WTC11 (cell line): ENCODE data around the gene SLC9A9. TPM values are rescaled to one million over a fixed set of nuclear protein-coding genes. Genes with fewer than 3 reads are reported as not detected.

ENCODE experiments used
- ATAC-seq: fragments of 200-7000 bp; cut with Tn5 transposase; 2 replicates; pipeline ENCODE4 v1.10.0; 2021; ENCODE audit warnings: mild to moderate bottlenecking, moderate library complexity
- CTCF ChIA-PET: fragments of 300-600 bp; sonication (Branson Sonifier 250); formaldehyde crosslinking; loops from one replicate; lab custom pipeline; 2021; ENCODE audit warnings: antibody characterized with exemption; lab: Charles Lee
- POLR2A ChIA-PET: fragments of 350-600 bp; sonication (Branson Sonifier 250); formaldehyde crosslinking; loops from one replicate; lab custom pipeline; 2021; ENCODE audit warnings: antibody characterized with exemption; lab: Charles Lee
- DNase-seq: peaks from one replicate; pipeline ENCODE4 v3.0.0; 2021; ENCODE audit warnings: low spot score
- H3K27ac Mint-ChIP-seq: 2 replicates; pipeline ENCODE4 v1.8.0; 2021; ENCODE audit warnings: mixed read lengths
- H3K27me3 Mint-ChIP-seq: 2 replicates; pipeline ENCODE4 v1.8.0; 2021; ENCODE audit warnings: low read depth, mild to moderate bottlenecking, moderate library complexity, mixed read lengths
- H3K36me3 Mint-ChIP-seq: 2 replicates; pipeline ENCODE4 v1.8.0; 2021; ENCODE audit warnings: mixed read lengths
- H3K4me1 Mint-ChIP-seq: 2 replicates; pipeline ENCODE4 v1.8.0; 2022; ENCODE audit warnings: mixed read lengths
- H3K4me3 Mint-ChIP-seq: 2 replicates; pipeline ENCODE4 v1.8.0; 2021; ENCODE audit warnings: mild to moderate bottlenecking, moderate library complexity, mixed read lengths
- H3K9me3 Mint-ChIP-seq: 2 replicates; pipeline ENCODE4 v1.8.0; 2021; ENCODE audit warnings: mixed read lengths
- AFF4 ChIP-seq: sonication (generic); formaldehyde crosslinking; IDR thresholded peaks from 2 replicates; pipeline ENCODE4 v1.8.1; 2023; ENCODE audit warnings: mild to moderate bottlenecking, missing genetic modification reagents, borderline replicate concordance
- ATF1 ChIP-seq: sonication (generic); formaldehyde crosslinking; IDR thresholded peaks from 2 replicates; pipeline ENCODE4 v1.8.1; 2023; ENCODE audit warnings: mild to moderate bottlenecking, moderate library complexity, missing genetic modification reagents
- EMX1 ChIP-seq: fragments of 250-450 bp; sonication (Bioruptor Pico); IDR thresholded peaks from 2 replicates; pipeline ENCODE4 v1.8.0; 2021; ENCODE audit warnings: mild to moderate bottlenecking
- FOXK1 ChIP-seq: sonication (generic); formaldehyde crosslinking; IDR thresholded peaks from 2 replicates; pipeline ENCODE4 v1.8.0; 2022; ENCODE audit warnings: mild to moderate bottlenecking, moderate library complexity, missing genetic modification reagents
- GRHL2 ChIP-seq: fragments of 250-450 bp; sonication (Bioruptor Pico); IDR thresholded peaks from 2 replicates; pipeline ENCODE4 v1.8.0; 2022; ENCODE audit warnings: mild to moderate bottlenecking, moderate library complexity; ENCODE audit not compliant: insufficient replicate concordance, severe bottlenecking
- GTF2I ChIP-seq: fragments of 250-450 bp; sonication (Bioruptor Pico); conservative IDR thresholded peaks from 2 replicates; pipeline ENCODE4 v1.4.0; 2021; ENCODE audit warnings: mild to moderate bottlenecking
- IRF1 ChIP-seq: sonication (generic); formaldehyde crosslinking; IDR thresholded peaks from 2 replicates; pipeline ENCODE4 v1.8.0; 2023; ENCODE audit warnings: missing genetic modification reagents
- NFYB ChIP-seq: sonication (generic); formaldehyde crosslinking; conservative IDR thresholded peaks from 2 replicates; pipeline ENCODE4 v1.8.0; 2022; ENCODE audit warnings: low read depth, missing genetic modification reagents
- NR1H2 ChIP-seq: sonication (generic); formaldehyde crosslinking; IDR thresholded peaks from 2 replicates; pipeline ENCODE4 v1.9.0; 2021; ENCODE audit warnings: mild to moderate bottlenecking, moderate library complexity, missing genetic modification reagents
- NR3C1 ChIP-seq: sonication (generic); formaldehyde crosslinking; conservative IDR thresholded peaks from 2 replicates; pipeline ENCODE4 v1.8.1; 2023; ENCODE audit warnings: low read depth, mild to moderate bottlenecking, missing genetic modification reagents
- SP1 ChIP-seq: sonication (generic); formaldehyde crosslinking; conservative IDR thresholded peaks from 2 replicates; pipeline ENCODE4 v1.8.1; 2022; ENCODE audit warnings: missing genetic modification reagents
- TP53 ChIP-seq: sonication (generic); formaldehyde crosslinking; IDR thresholded peaks from 2 replicates; pipeline ENCODE4 v1.8.1; 2023; ENCODE audit warnings: mild to moderate bottlenecking, missing genetic modification reagents
- ZBTB21 ChIP-seq: sonication (generic); formaldehyde crosslinking; IDR thresholded peaks from 2 replicates; pipeline ENCODE4 v1.8.1; 2023; ENCODE audit warnings: mild to moderate bottlenecking, missing genetic modification reagents, borderline replicate concordance
- ZBTB43 ChIP-seq: sonication (generic); formaldehyde crosslinking; IDR thresholded peaks from 2 replicates; pipeline ENCODE4 v1.8.1; 2023; ENCODE audit warnings: mild to moderate bottlenecking, missing genetic modification reagents
- ZNF138 ChIP-seq: sonication (generic); formaldehyde crosslinking; conservative IDR thresholded peaks from 2 replicates; pipeline ENCODE4 v1.8.1; 2022; ENCODE audit warnings: mild to moderate bottlenecking, moderate library complexity, missing genetic modification reagents
- ZNF416 ChIP-seq: fragments of 250-450 bp; sonication (Bioruptor Pico); IDR thresholded peaks from 2 replicates; pipeline ENCODE4 v1.9.0; 2021; ENCODE audit warnings: mild to moderate bottlenecking, inconsistent platforms
- ZNF423 ChIP-seq: fragments of 250-450 bp; sonication (Bioruptor Pico); IDR thresholded peaks from 2 replicates; pipeline ENCODE4 v2.1.2; 2022; ENCODE audit warnings: mild to moderate bottlenecking, moderate library complexity
- total RNA-seq: library from RNA; stranded (reverse); gene quantifications from 3 replicates; pipeline ENCODE4 v1.2.3, GENCODE V29; 2021
- TF ChIP-seq, protein P1 (sequence below): sonication (generic); formaldehyde crosslinking; IDR thresholded peaks from 2 replicates; pipeline ENCODE4 v1.8.1; 2023; ENCODE audit warnings: mild to moderate bottlenecking, missing genetic modification reagents, moderate library complexity
- TF ChIP-seq, protein P2 (sequence below): sonication (generic); formaldehyde crosslinking; IDR thresholded peaks from 2 replicates; pipeline ENCODE4 v1.8.0; 2022; ENCODE audit warnings: mild to moderate bottlenecking, missing genetic modification reagents
- TF ChIP-seq, protein P3 (sequence below): sonication (generic); formaldehyde crosslinking; conservative IDR thresholded peaks from 2 replicates; pipeline ENCODE4 v1.8.1; 2023; ENCODE audit warnings: mild to moderate bottlenecking, low read depth, missing genetic modification reagents, moderate library complexity
- TF ChIP-seq, protein P4 (sequence below): sonication (generic); formaldehyde crosslinking; IDR thresholded peaks from 2 replicates; pipeline ENCODE4 v1.8.1; 2022; ENCODE audit warnings: low read depth, missing genetic modification reagents, borderline replicate concordance

The SLC9A9 gene
- total RNA-seq, 1 experiment from 2014 or later: 1.2 TPM

DNA sequence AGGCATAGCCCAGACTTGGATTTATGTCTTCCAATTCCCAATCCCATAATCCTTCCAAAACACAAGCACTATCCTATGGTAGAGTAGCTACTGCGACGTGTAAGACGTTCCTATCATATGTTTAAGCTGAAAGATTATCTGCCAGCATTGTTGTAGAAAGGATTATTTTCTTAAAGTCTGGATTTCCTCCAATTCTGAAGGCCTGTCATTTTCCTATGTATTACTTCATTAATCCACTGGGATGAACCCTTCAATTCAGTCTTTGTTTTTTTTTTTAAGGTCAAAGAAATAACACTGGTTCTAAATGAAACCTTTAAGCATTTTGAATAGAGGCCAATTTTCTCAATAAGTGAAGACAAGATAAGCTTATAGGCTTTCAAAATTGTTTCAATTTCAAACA lies 289.0 kb downstream of the SLC9A9 start:
- no peak for ATAC-seq
- Mint-ChIP-seq H3K4me3 (no peak overlapping the region), H3K4me1 (no peaks in the 10 kb centered on the region), H3K27ac (no peak overlapping the region), H3K27me3 (no peaks in the 10 kb centered on the region; the same call in 1 of the 2 replicates), H3K9me3 (peaks cover 50% of the 10 kb centered on the region), H3K36me3 (peaks cover 34% of the 10 kb centered on the region)
- TF ChIP-seq, protein P1, sequence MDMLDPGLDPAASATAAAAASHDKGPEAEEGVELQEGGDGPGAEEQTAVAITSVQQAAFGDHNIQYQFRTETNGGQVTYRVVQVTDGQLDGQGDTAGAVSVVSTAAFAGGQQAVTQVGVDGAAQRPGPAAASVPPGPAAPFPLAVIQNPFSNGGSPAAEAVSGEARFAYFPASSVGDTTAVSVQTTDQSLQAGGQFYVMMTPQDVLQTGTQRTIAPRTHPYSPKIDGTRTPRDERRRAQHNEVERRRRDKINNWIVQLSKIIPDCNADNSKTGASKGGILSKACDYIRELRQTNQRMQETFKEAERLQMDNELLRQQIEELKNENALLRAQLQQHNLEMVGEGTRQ: no peak
- TF ChIP-seq, protein P2, sequence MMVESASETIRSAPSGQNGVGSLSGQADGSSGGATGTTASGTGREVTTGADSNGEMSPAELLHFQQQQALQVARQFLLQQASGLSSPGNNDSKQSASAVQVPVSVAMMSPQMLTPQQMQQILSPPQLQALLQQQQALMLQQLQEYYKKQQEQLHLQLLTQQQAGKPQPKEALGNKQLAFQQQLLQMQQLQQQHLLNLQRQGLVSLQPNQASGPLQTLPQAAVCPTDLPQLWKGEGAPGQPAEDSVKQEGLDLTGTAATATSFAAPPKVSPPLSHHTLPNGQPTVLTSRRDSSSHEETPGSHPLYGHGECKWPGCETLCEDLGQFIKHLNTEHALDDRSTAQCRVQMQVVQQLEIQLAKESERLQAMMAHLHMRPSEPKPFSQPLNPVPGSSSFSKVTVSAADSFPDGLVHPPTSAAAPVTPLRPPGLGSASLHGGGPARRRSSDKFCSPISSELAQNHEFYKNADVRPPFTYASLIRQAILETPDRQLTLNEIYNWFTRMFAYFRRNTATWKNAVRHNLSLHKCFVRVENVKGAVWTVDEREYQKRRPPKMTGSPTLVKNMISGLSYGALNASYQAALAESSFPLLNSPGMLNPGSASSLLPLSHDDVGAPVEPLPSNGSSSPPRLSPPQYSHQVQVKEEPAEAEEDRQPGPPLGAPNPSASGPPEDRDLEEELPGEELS: no peak
- TF ChIP-seq IRF1 (CRISPR knock-in tag): no peak
- TF ChIP-seq NFYB: no peak
- TF ChIP-seq, protein P3, sequence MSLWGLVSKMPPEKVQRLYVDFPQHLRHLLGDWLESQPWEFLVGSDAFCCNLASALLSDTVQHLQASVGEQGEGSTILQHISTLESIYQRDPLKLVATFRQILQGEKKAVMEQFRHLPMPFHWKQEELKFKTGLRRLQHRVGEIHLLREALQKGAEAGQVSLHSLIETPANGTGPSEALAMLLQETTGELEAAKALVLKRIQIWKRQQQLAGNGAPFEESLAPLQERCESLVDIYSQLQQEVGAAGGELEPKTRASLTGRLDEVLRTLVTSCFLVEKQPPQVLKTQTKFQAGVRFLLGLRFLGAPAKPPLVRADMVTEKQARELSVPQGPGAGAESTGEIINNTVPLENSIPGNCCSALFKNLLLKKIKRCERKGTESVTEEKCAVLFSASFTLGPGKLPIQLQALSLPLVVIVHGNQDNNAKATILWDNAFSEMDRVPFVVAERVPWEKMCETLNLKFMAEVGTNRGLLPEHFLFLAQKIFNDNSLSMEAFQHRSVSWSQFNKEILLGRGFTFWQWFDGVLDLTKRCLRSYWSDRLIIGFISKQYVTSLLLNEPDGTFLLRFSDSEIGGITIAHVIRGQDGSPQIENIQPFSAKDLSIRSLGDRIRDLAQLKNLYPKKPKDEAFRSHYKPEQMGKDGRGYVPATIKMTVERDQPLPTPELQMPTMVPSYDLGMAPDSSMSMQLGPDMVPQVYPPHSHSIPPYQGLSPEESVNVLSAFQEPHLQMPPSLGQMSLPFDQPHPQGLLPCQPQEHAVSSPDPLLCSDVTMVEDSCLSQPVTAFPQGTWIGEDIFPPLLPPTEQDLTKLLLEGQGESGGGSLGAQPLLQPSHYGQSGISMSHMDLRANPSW (CRISPR knock-in tag): no peak
- no peak for TF ChIP-seq TP53 (CRISPR knock-in tag)
- TF ChIP-seq FOXK1 (CRISPR knock-in tag): no peak
- TF ChIP-seq ZBTB43 (CRISPR knock-in tag): no peak
- no peak for TF ChIP-seq ZNF416 (CRISPR knock-in tag)
- TF ChIP-seq GTF2I (CRISPR knock-in tag): no peak
- TF ChIP-seq ZBTB21 (CRISPR knock-in tag): no peak
- no peak for TF ChIP-seq ZNF423 (CRISPR knock-in tag)
- TF ChIP-seq SP1 (CRISPR knock-in tag): no peak
- TF ChIP-seq AFF4: no peak
- DNase-seq: no peak
- CTCF ChIA-PET: interaction anchor here (0.7 kb wide), 1 partner anchor 617 kb away, joined by 3 read pairs; no protein-coding TSS in a partner anchor
- POLR2A ChIA-PET: no interaction called here

- Mint-ChIP-seq H3K4me1 (no peaks in the 10 kb centered on the region), H3K27ac (no peak overlapping the region), H3K27me3 (no peaks in the 10 kb centered on the region; the same call in 1 of the 2 replicates), H3K9me3 (peaks cover 35% of the 10 kb centered on the region), H3K36me3 (peaks cover 15% of the 10 kb centered on the region), H3K4me3 (no peak overlapping the region)
- CTCF ChIA-PET: no interaction called here
- POLR2A ChIA-PET: no interaction called here
- ATAC-seq (no peak), DNase-seq (no peak)
- TF ChIP-seq GRHL2 (CRISPR knock-in tag) (no peak), NR3C1 (CRISPR knock-in tag) (no peak), NR1H2 (CRISPR knock-in tag) (no peak), IRF1 (CRISPR knock-in tag) (no peak), ZNF138 (CRISPR knock-in tag) (no peak), ATF1 (CRISPR knock-in tag) (no peak), EMX1 (CRISPR knock-in tag) (no peak)
- TF ChIP-seq, protein P4, sequence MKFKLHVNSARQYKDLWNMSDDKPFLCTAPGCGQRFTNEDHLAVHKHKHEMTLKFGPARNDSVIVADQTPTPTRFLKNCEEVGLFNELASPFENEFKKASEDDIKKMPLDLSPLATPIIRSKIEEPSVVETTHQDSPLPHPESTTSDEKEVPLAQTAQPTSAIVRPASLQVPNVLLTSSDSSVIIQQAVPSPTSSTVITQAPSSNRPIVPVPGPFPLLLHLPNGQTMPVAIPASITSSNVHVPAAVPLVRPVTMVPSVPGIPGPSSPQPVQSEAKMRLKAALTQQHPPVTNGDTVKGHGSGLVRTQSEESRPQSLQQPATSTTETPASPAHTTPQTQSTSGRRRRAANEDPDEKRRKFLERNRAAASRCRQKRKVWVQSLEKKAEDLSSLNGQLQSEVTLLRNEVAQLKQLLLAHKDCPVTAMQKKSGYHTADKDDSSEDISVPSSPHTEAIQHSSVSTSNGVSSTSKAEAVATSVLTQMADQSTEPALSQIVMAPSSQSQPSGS: no peak
These were observed 295.4 kb downstream of the SLC9A9 start for GRCh38 chr3:143552851-143553250.
